K562 (cell line): ENCODE results near the gene LCMT2. TPM values are rescaled to one million over a fixed set of nuclear protein-coding genes. Genes with fewer than 3 reads are reported as not detected.

Experiments
- DMBX1 ChIP-seq: fragments of 250-450 bp; sonication (Bioruptor Pico); IDR thresholded peaks from 2 replicates; pipeline ENCODE4 v1.8.0; 2022; ENCODE audit warnings: inconsistent platforms, mild to moderate bottlenecking, moderate library complexity, borderline replicate concordance
- DNMT1 ChIP-seq: fragments of 450-650 bp; IDR thresholded peaks from 2 replicates; pipeline ENCODE4 v1.6.1; 2016; ENCODE audit warnings: antibody characterized with exemption, mild to moderate bottlenecking
- ELF2 ChIP-seq: fragments of 250-450 bp; sonication (Bioruptor Pico); IDR thresholded peaks from 2 replicates; pipeline ENCODE4 v1.5.0; 2021; ENCODE audit warnings: mild to moderate bottlenecking
- ELF4 ChIP-seq: fragments of 450-650 bp; formaldehyde crosslinking; IDR thresholded peaks from 2 replicates; pipeline ENCODE4 v1.4.0; 2022; ENCODE audit warnings: missing genetic modification characterization
- FOXJ2 ChIP-seq: fragments of 200-800 bp; sonication (Bioruptor generic); IDR thresholded peaks from 2 replicates; pipeline ENCODE4 v1.6.1; 2016; ENCODE audit warnings: missing genetic modification characterization, missing compliant biosample characterization
- GATA2 ChIP-seq: sonication (generic); formaldehyde crosslinking; IDR thresholded peaks from 2 replicates; pipeline ENCODE4 v1.4.0; 2020; ENCODE audit warnings: mild to moderate bottlenecking, missing genetic modification reagents
- HMG20B ChIP-seq: fragments of 250-450 bp; sonication (Bioruptor Pico); IDR thresholded peaks from 2 replicates; pipeline ENCODE4 v1.5.0; 2021; ENCODE audit warnings: mild to moderate bottlenecking
- HOXB6 ChIP-seq: fragments of 250-450 bp; sonication (Bioruptor Pico); IDR thresholded peaks from 2 replicates; pipeline ENCODE4 v1.5.1; 2022; ENCODE audit warnings: mild to moderate bottlenecking, borderline replicate concordance
- L3MBTL2 ChIP-seq: fragments of 450-650 bp; IDR thresholded peaks from 2 replicates; pipeline ENCODE4 v1.6.1; 2016; ENCODE audit warnings: mild to moderate bottlenecking, moderate library complexity
- MAFK ChIP-seq: IDR thresholded peaks from 2 replicates; pipeline ENCODE4 v1.6.1; 2011; ENCODE audit warnings: low read length, improper control_type of control experiment
- MXD1 ChIP-seq: fragments of 250-450 bp; sonication (Bioruptor Pico); IDR thresholded peaks from 2 replicates; pipeline ENCODE4 v1.8.0; 2021; ENCODE audit warnings: borderline replicate concordance, mild to moderate bottlenecking, moderate library complexity; ENCODE audit not compliant: poor library complexity, severe bottlenecking
- PHTF2 ChIP-seq: fragments of 250-450 bp; sonication (Bioruptor Pico); IDR thresholded peaks from 2 replicates; pipeline ENCODE4 v1.5.0; 2021; ENCODE audit warnings: mild to moderate bottlenecking
- POLR2H ChIP-seq: IDR thresholded peaks from 2 replicates; pipeline ENCODE4 v1.6.1; 2016; ENCODE audit warnings: missing genetic modification characterization, low read depth, mild to moderate bottlenecking, control low read depth, missing compliant biosample characterization, moderate library complexity
- SIX5 ChIP-seq, 2 experiments: IDR thresholded peaks; 2 replicates each; pipeline ENCODE4 v1.6.1; 2011; ENCODE audit warnings: low read length in 2 of 2, borderline replicate concordance in 1 of 2, low read depth in 1 of 2, mild to moderate bottlenecking in 1 of 2, moderate library complexity in 1 of 2; ENCODE audit not compliant: insufficient read depth in 1 of 2
- TRIM24 ChIP-seq, 2 experiments: fragments of 450-650 bp; IDR thresholded peaks; 2 replicates each; pipeline ENCODE4 v1.6.1; 2016
- ZKSCAN3 ChIP-seq: fragments of 250-450 bp; sonication (Bioruptor Pico); IDR thresholded peaks from 2 replicates; pipeline ENCODE4 v1.4.0; 2020
- ZNF12 ChIP-seq: sonication (generic); formaldehyde crosslinking; IDR thresholded peaks from 2 replicates; pipeline ENCODE4 v1.4.0; 2020; ENCODE audit warnings: mild to moderate bottlenecking, missing genetic modification reagents
- ZNF174 ChIP-seq: fragments of 250-450 bp; sonication (Bioruptor Pico); IDR thresholded peaks from 2 replicates; pipeline ENCODE4 v1.4.0; 2020; ENCODE audit warnings: mild to moderate bottlenecking
- ZNF23 ChIP-seq: fragments of 250-450 bp; sonication (Bioruptor Pico); IDR thresholded peaks from 2 replicates; pipeline ENCODE4 v1.4.0; 2020; ENCODE audit warnings: mild to moderate bottlenecking
- ZNF263 ChIP-seq: sonication (generic); formaldehyde crosslinking; IDR thresholded peaks from 2 replicates; pipeline ENCODE4 v1.8.0; 2022; ENCODE audit warnings: mild to moderate bottlenecking, missing genetic modification reagents, borderline replicate concordance
- ZNF274 ChIP-seq: IDR thresholded peaks from 2 replicates; pipeline ENCODE4 v1.6.1; 2011; ENCODE audit warnings: low read depth, mild to moderate bottlenecking, low read length, moderate library complexity, borderline replicate concordance
- polyA plus RNA-seq, 8 experiments: library from polyadenylated mRNA; depleted of rRNA in 4 of 8; stranded (reverse) in 5 of 8; unstranded in 3 of 8; fragments of >200 nt; fragmentation: Nextera tagmentation in 2 of 8; fragmentation: Illumina TruSeq in 1 of 8; extraction: Ambion mirVana in 2 of 8; extraction: Trizol in 1 of 8; gene quantifications; 2 replicates each; pipeline versions ENCODE4 v1.2.1 to v1.2.3, GENCODE V29; 2011 to 2014; ENCODE audit warnings: inconsistent platforms in 1 of 8, missing spikeins in 1 of 8
- total RNA-seq, 7 experiments: library from RNA; depleted of rRNA in 6 of 7; stranded (reverse); fragments of >200 nt in 6 of 7; fragmentation: Illumina TruSeq in 2 of 7; extraction: Trizol in 2 of 7; gene quantifications; 2 replicates each; pipeline versions ENCODE4 v1.2.1 to v1.2.3, GENCODE V29; 2011 to 2021; ENCODE audit warnings: low replicate concordance in 1 of 7
- TF ChIP-seq, protein P1 (sequence below): fragments of 450-650 bp; IDR thresholded peaks from 2 replicates; pipeline ENCODE4 v1.7.1; 2018; ENCODE audit warnings: mild to moderate bottlenecking, low read depth; ENCODE audit not compliant: partially characterized antibody

LCMT2 gene
- total and polyA plus RNA-seq, 9 of the 15 experiments (the other 6 are each of a cell fraction or from before 2014, with no cell fraction given): 2.5 to 22.3 (median 15.2) TPM

DNA sequence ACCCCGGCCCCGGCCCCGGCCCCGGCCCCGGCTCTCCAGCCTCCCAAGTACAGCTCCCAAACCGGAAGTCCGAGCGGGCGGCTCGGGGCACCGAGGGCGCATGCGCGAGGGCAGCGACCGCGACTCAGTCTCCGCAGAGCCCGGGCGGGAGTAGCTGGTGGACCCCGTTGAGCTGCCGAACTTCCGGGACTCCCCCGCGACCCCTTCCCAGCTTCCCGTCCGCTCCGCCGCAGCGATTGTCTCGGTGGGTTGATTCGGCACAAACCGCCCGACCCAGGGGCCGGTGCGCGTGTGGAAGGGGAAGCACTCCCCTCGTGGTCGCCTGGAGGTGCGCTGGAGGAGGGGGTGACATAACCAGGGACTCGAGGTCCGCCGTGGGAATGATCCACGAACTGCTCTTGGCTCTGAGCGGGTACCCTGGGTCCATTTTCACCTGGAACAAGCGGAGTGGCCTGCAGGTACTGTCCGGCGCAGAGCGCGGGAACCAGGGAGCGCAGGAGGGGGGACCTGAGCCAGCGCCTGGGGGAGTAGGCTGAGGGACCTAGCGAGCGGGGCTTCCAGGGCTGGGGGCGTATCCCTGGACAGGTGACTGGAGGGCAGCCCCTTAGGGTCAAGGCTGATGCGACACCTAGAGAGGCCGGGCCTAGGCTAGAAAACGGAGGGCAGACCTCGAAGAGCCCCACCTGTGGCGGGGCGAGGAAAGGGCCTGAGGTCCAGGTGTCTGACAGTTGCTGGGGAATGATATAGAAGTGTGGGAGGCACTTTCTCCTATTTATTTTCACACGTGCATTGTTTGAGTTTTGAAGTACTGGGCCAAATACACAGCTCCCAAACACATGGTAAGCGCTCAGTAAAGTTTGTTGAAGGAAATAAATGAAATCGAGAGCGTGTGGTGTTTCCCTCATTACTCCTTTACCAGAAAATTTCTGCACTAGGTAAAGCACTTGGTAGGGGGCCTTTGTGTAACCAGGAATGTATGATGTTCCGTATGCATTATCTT lies 40.9 kb upstream of the LCMT2 start, which contains the start of the genes TUBGCP4 and ZSCAN29 (continued):
- TF ChIP-seq, protein P1, sequence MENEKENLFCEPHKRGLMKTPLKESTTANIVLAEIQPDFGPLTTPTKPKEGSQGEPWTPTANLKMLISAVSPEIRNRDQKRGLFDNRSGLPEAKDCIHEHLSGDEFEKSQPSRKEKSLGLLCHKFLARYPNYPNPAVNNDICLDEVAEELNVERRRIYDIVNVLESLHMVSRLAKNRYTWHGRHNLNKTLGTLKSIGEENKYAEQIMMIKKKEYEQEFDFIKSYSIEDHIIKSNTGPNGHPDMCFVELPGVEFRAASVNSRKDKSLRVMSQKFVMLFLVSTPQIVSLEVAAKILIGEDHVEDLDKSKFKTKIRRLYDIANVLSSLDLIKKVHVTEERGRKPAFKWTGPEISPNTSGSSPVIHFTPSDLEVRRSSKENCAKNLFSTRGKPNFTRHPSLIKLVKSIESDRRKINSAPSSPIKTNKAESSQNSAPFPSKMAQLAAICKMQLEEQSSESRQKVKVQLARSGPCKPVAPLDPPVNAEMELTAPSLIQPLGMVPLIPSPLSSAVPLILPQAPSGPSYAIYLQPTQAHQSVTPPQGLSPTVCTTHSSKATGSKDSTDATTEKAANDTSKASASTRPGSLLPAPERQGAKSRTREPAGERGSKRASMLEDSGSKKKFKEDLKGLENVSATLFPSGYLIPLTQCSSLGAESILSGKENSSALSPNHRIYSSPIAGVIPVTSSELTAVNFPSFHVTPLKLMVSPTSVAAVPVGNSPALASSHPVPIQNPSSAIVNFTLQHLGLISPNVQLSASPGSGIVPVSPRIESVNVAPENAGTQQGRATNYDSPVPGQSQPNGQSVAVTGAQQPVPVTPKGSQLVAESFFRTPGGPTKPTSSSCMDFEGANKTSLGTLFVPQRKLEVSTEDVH: peak; percentile 77
- TF ChIP-seq FOXJ2 (no peak), ELF2 (0 out of 2 replicates have a peak, but pooled peaks have one; percentile 55), ZKSCAN3 (no peak), POLR2H (no peak), DNMT1 (no peak), PHTF2 (CRISPR knock-in tag) (no peak), DMBX1 (CRISPR knock-in tag) (no peak), ZNF12 (CRISPR knock-in tag) (0 out of 2 replicates have a peak, but pooled peaks have one; percentile 6), HMG20B (no peak), ZNF263 (no peak), MAFK (no peak), HOXB6 (no peak), ZNF174 (no peak), TRIM24 (IDR thresholded peaks at IDR 0.05) (no peak), SIX5 (IDR thresholded peaks at IDR 0.05; ENCODE audit: borderline replicate concordance in 1 of 2, insufficient read depth in 1 of 2, low read depth in 1 of 2, low read length in 2 of 2) (no peak), ZNF274 (no peak), ZNF23 (CRISPR knock-in tag) (no peak), MXD1 (CRISPR knock-in tag) (no peak), ELF4 (CRISPR knock-in tag) (no peak), GATA2 (CRISPR knock-in tag) (no peak), L3MBTL2 (peak; percentile 91)
